ENCODE results near the gene GAL3ST1. TPM values are rescaled to one million over a fixed set of nuclear protein-coding genes. Genes with fewer than 3 reads are reported as not detected.

GAL3ST1 gene
- total and polyA plus RNA-seq, 2 experiments from 2014 or later, result 11.4 to 17.1 TPM

DNA sequence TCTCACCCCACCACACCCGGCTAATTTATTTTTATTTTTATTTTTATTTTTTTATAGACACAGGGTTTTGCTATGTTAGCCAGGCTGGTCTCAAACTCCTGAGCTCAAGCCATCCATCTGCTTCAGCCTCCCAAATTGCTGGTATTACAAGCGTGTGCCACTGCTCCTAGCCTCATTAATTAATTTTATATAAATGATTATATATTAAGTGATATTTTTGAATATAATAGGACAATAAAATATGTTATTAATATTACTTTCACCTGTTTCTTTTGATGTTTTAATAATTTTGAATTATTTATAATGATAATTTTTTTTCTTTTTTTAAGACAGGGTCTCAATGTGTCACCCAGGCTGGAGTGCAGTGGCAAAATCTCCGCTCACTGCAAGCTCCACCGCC, 66.8 kb downstream of the GAL3ST1 start:
- Histone ChIP-seq H3K79me2 (no peaks in the 10 kb centered on the region), H3K27ac (no peak overlapping the region), H3K9me3 (ENCODE audit: low read depth) (no peaks in the 10 kb centered on the region), H4K20me1 (ENCODE audit: insufficient read depth, poor library complexity, severe bottlenecking) (no peaks in the 10 kb centered on the region), H3K4me1 (ENCODE audit: insufficient read depth) (no peaks in the 10 kb centered on the region), H2AFZ (no peak overlapping the region), H3K4me3 (no peak overlapping the region), H3K4me2 (no peak overlapping the region), H3K27me3 (no peaks in the 10 kb centered on the region), H3K36me3 (replicated peaks; ENCODE audit: insufficient read depth, low read depth) (no peaks in the 10 kb centered on the region), H3K9me2 (replicated peaks; ENCODE audit: insufficient read depth) (no peaks in the 10 kb centered on the region)
- DNase-seq (ENCODE audit: low spot score), result no peak
- TF ChIP-seq EZH2phosphoT487 (IDR thresholded peaks at IDR 0.05; ENCODE audit: low read depth, severe bottlenecking, unreplicated experiment) (no peak), EZH2 (IDR thresholded peaks at IDR 0.05; ENCODE audit: borderline replicate concordance) (no peak)
- TF ChIP-seq, protein P1, sequence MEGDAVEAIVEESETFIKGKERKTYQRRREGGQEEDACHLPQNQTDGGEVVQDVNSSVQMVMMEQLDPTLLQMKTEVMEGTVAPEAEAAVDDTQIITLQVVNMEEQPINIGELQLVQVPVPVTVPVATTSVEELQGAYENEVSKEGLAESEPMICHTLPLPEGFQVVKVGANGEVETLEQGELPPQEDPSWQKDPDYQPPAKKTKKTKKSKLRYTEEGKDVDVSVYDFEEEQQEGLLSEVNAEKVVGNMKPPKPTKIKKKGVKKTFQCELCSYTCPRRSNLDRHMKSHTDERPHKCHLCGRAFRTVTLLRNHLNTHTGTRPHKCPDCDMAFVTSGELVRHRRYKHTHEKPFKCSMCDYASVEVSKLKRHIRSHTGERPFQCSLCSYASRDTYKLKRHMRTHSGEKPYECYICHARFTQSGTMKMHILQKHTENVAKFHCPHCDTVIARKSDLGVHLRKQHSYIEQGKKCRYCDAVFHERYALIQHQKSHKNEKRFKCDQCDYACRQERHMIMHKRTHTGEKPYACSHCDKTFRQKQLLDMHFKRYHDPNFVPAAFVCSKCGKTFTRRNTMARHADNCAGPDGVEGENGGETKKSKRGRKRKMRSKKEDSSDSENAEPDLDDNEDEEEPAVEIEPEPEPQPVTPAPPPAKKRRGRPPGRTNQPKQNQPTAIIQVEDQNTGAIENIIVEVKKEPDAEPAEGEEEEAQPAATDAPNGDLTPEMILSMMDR (IDR thresholded peaks at IDR 0.05; ENCODE audit: poor library complexity), result no peak
- 89% methylated on average over 4 of the region's 4 CpGs for WGBS (ENCODE audit: low lambda C conversion rate, missing lambda C conversion rate)

DNA sequence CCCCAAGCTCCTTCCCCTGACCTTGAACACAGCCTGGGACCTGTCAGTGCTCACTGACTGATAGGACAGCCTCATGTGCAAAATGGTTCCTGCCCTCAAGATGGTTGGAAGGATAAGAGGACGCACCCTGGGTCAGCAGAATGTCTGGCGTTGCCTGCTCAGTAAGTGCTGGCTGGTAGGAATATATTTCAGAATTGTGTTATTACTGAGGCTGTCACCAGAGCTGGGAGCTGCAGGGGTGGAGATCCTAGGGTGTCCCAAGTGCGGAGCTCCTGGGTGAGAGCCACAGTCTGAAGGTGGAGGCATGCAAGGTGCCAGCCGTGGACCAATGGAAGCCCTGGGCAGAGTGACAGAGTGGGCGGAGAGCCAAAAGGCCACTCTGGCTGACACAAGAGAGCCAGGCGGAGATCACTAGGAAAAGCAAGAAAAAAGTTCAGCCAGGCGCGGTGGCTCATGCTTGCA, 67.9 kb downstream of the GAL3ST1 start:
- Histone ChIP-seq H3K9me2 (replicated peaks; ENCODE audit: insufficient read depth) (no peaks in the 10 kb centered on the region), H3K27ac (no peak overlapping the region), H3K4me1 (ENCODE audit: insufficient read depth) (no peaks in the 10 kb centered on the region), H2AFZ (no peak overlapping the region), H3K4me3 (no peak overlapping the region), H3K79me2 (no peaks in the 10 kb centered on the region), H4K20me1 (ENCODE audit: insufficient read depth, poor library complexity, severe bottlenecking) (no peaks in the 10 kb centered on the region), H3K36me3 (replicated peaks; ENCODE audit: insufficient read depth, low read depth) (no peaks in the 10 kb centered on the region), H3K4me2 (no peak overlapping the region), H3K9me3 (ENCODE audit: low read depth) (no peaks in the 10 kb centered on the region), H3K27me3 (no peaks in the 10 kb centered on the region)
- TF ChIP-seq EZH2 (IDR thresholded peaks at IDR 0.05; ENCODE audit: borderline replicate concordance) (no peak), EZH2phosphoT487 (IDR thresholded peaks at IDR 0.05; ENCODE audit: low read depth, severe bottlenecking, unreplicated experiment) (no peak)
- TF ChIP-seq, protein P1 (IDR thresholded peaks at IDR 0.05; ENCODE audit: poor library complexity), result no peak
- WGBS (ENCODE audit: low lambda C conversion rate, missing lambda C conversion rate), result 91% methylated on average over 8 of the region's 8 CpGs
- DNase-seq (ENCODE audit: low spot score), result no peak

Other genes starting within 250 kb of the GAL3ST1 start
- 15.7 and 23.4 TPM in 2 replicates for gene TBC1D10A, start 247.7 kb downstream of the GAL3ST1 start, total RNA-seq
- gene TBC1D10A, start 247.7 kb downstream of the GAL3ST1 start, polyA plus RNA-seq, result 38.7 and 39.9 TPM in 2 replicates
- 45.8 and 48.6 TPM in 2 replicates for gene SF3A1, start 217.8 kb downstream of the GAL3ST1 start, total RNA-seq
- 82.5 and 84.6 TPM in 2 replicates for gene SF3A1, start 217.8 kb downstream of the GAL3ST1 start, polyA plus RNA-seq
- gene CCDC157, start 217.7 kb downstream of the GAL3ST1 start, total RNA-seq, result 4.1 and 5.3 TPM in 2 replicates
- gene CCDC157, start 217.7 kb downstream of the GAL3ST1 start, polyA plus RNA-seq, result 5.4 TPM in 2 replicates
- 12.6 and 18.1 TPM in 2 replicates for gene RNF215, start 187.3 kb downstream of the GAL3ST1 start, total RNA-seq
- gene RNF215, start 187.3 kb downstream of the GAL3ST1 start, polyA plus RNA-seq, result 7.2 and 10.4 TPM in 2 replicates
- gene SEC14L2, start 177.6 kb downstream of the GAL3ST1 start, total RNA-seq, result 3.9 and 9.9 TPM in 2 replicates
- 9.0 and 10.9 TPM in 2 replicates for gene SEC14L2, start 177.6 kb downstream of the GAL3ST1 start, polyA plus RNA-seq
- 10.3 and 16.3 TPM in 2 replicates for gene MTFP1, start 148.9 kb downstream of the GAL3ST1 start, total RNA-seq
- 22.3 and 24.3 TPM in 2 replicates for gene MTFP1, start 148.9 kb downstream of the GAL3ST1 start, polyA plus RNA-seq
- gene SEC14L3, start 102.6 kb downstream of the GAL3ST1 start, total RNA-seq, result not detected in 2 replicates
- not detected in 2 replicates for gene SEC14L3, start 102.6 kb downstream of the GAL3ST1 start, polyA plus RNA-seq
- gene SEC14L4, start 69.0 kb downstream of the GAL3ST1 start, total RNA-seq, result not detected in 2 replicates
- not detected in 2 replicates for gene SEC14L4, start 69.0 kb downstream of the GAL3ST1 start, polyA plus RNA-seq
- gene SEC14L6, start 27.9 kb downstream of the GAL3ST1 start, total RNA-seq, result 0.07 and 0.36 TPM in 2 replicates
- gene SEC14L6, start 27.9 kb downstream of the GAL3ST1 start, polyA plus RNA-seq, result 0.39 TPM in 1 of 2 replicates, not detected in the other
- 42.4 and 45.8 TPM in 2 replicates for gene PES1, start 17.2 kb upstream of the GAL3ST1 start, total RNA-seq
- gene PES1, start 17.2 kb upstream of the GAL3ST1 start, polyA plus RNA-seq, result 54.7 and 59.5 TPM in 2 replicates
- 26.2 and 28.8 TPM in 2 replicates for gene TCN2, start 32.5 kb upstream of the GAL3ST1 start, total RNA-seq
- gene TCN2, start 32.5 kb upstream of the GAL3ST1 start, polyA plus RNA-seq, result 35.5 and 39.3 TPM in 2 replicates
- gene SLC35E4, start 61.1 kb upstream of the GAL3ST1 start, total RNA-seq, result 1.4 and 3.1 TPM in 2 replicates
- gene SLC35E4, start 61.1 kb upstream of the GAL3ST1 start, polyA plus RNA-seq, result 5.5 and 5.8 TPM in 2 replicates
- 7.7 and 10.4 TPM in 2 replicates for gene DUSP18, start 93.2 kb upstream of the GAL3ST1 start, total RNA-seq
- gene DUSP18, start 93.2 kb upstream of the GAL3ST1 start, polyA plus RNA-seq, result 7.9 and 11.2 TPM in 2 replicates
- gene OSBP2, start 120.2 kb upstream of the GAL3ST1 start, total RNA-seq, result 18.8 and 23.0 TPM in 2 replicates
- 22.4 and 25.5 TPM in 2 replicates for gene OSBP2, start 120.2 kb upstream of the GAL3ST1 start, polyA plus RNA-seq